Breast epithelium (tissue), 4 donors: Measurements from ENCODE around the gene GPR108. TPM values are rescaled to one million over a fixed set of nuclear protein-coding genes. Genes with fewer than 3 reads are reported as not detected.

Source experiments
- DNase-seq, 2 donors: peaks; one replicate each; pipeline ENCODE4 v3.0.0-alpha.2; 2019; ENCODE audit warnings: low spot score in 2 of 2
- H3K27ac ChIP-seq, 2 donors: fragments of 200-600 bp; sonication (generic) in 1 of 2; one replicate each; pipeline ENCODE4 v1.5.1; 2016 to 2019; ENCODE audit warnings: mild to moderate bottlenecking in 1 of 2
- H3K27me3 ChIP-seq, 2 donors: fragments of 200-600 bp; sonication (generic) in 1 of 2; one replicate each; pipeline versions ENCODE4 v1.5.1 to v1.6.0; 2017 to 2019; ENCODE audit warnings: control low read depth in 1 of 2, mild to moderate bottlenecking in 1 of 2
- H3K36me3 ChIP-seq: fragments of 200-600 bp; one replicate; pipeline ENCODE4 v1.5.1; 2019
- H3K4me1 ChIP-seq, 2 donors: fragments of 200-600 bp; sonication (generic); one replicate each; pipeline ENCODE4 v1.5.1; 2016 to 2019; ENCODE audit warnings: control low read depth in 1 of 2
- H3K4me3 ChIP-seq, 3 donors: fragments of 200-600 bp; sonication (generic); 1 replicate in 2 of 3; 2 replicates in 1 of 3; pipeline ENCODE4 v1.5.1; 2016 to 2019; ENCODE audit warnings: mild to moderate bottlenecking in 3 of 3, moderate library complexity in 2 of 3
- H3K9me3 ChIP-seq, 2 donors: fragments of 200-600 bp; sonication (generic) in 1 of 2; one replicate each; pipeline ENCODE4 v1.5.1; 2016 to 2019; ENCODE audit warnings: control low read depth in 1 of 2
- POLR2A ChIP-seq: fragments of 450-650 bp; IDR thresholded peaks from one replicate; pipeline ENCODE4 v1.6.1; 2016; ENCODE audit warnings: antibody characterized with exemption, mild to moderate bottlenecking, moderate library complexity
- POLR2AphosphoS5 ChIP-seq, 3 donors: sonication (generic); formaldehyde crosslinking; IDR thresholded peaks; one replicate each; pipeline ENCODE4 v1.6.1; 2017; ENCODE audit warnings: antibody characterized with exemption in 3 of 3
- intact Hi-C: fragments of 100-400 bp; cut with DNase I; formaldehyde crosslinking; loops from one replicate; pipeline ENCODE4 v1.15.1; 2023; ENCODE audit warnings: low total_unique reads
- total RNA-seq, 3 donors: library from RNA; depleted of rRNA; stranded (reverse); fragments of >200 nt; gene quantifications; one replicate each; pipeline ENCODE4 v1.1.0, GENCODE V29; 2016
- TF ChIP-seq, protein P1 (sequence below), 3 donors: fragments of 450-650 bp; IDR thresholded peaks; one replicate each; pipeline ENCODE4 v1.5.1; 2016 to 2017; ENCODE audit warnings: antibody characterized with exemption in 3 of 3, mild to moderate bottlenecking in 3 of 3, moderate library complexity in 3 of 3

The GPR108 gene
- total RNA-seq, 3 donors from 2014 or later, result 62.9 to 98.1 (median 78.0) TPM

GRCh38 chr19:6707658-6708018, 29.7 kb downstream of the GPR108 start:
- no peak for DNase-seq
- Histone ChIP-seq H3K27me3 (peaks cover 0 to 6% of the 10 kb centered on the region in 2 donors), H3K36me3 (no peaks in the 10 kb centered on the region), H3K27ac (no peak overlapping the region), H3K9me3 (no peaks in the 10 kb centered on the region), H3K4me3 (no peak overlapping the region), H3K4me1 (no peaks in the 10 kb centered on the region)
- intact Hi-C loops, result no loop called here
- TF ChIP-seq POLR2A, result no peak
- TF ChIP-seq, protein P1, sequence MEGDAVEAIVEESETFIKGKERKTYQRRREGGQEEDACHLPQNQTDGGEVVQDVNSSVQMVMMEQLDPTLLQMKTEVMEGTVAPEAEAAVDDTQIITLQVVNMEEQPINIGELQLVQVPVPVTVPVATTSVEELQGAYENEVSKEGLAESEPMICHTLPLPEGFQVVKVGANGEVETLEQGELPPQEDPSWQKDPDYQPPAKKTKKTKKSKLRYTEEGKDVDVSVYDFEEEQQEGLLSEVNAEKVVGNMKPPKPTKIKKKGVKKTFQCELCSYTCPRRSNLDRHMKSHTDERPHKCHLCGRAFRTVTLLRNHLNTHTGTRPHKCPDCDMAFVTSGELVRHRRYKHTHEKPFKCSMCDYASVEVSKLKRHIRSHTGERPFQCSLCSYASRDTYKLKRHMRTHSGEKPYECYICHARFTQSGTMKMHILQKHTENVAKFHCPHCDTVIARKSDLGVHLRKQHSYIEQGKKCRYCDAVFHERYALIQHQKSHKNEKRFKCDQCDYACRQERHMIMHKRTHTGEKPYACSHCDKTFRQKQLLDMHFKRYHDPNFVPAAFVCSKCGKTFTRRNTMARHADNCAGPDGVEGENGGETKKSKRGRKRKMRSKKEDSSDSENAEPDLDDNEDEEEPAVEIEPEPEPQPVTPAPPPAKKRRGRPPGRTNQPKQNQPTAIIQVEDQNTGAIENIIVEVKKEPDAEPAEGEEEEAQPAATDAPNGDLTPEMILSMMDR (IDR thresholded peaks at IDR 0.05), result no peak
- TF ChIP-seq POLR2AphosphoS5 (IDR thresholded peaks at IDR 0.05), result no peak

DNA sequence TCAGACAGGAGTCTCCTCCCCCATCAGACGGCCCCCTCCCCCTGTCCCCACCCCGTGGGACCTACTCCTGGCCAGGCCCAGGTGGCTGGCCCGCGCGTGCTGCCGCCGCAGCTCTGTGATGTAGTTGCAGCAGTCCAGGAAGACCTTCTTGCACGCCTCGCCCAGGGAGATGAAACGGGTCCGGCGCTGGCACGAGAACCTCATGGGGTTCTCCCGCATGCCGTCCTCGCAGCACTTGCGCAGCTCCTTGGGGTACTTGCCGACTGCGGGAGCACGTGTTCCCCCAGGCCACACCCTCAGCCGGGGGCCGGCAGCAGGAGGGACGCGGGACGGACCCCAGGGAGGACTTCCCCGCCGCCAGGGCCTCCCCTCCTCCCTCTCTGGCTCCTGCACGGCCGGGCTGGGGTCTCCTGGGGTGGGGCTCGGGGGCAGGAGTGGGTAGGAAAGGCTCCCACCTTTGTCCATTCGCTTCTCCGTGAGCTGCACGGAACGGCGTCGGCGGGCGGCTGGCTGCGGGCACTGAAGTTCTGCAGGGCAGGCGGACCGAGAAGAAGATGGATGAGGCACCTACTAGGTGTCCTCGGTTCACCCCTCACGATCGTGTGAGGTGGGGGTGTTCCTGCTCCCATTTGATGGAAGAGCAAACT, 30.2 kb downstream of the GPR108 start:
- H3K27me3 ChIP-seq, result peaks cover 0 to 6% of the 10 kb centered on the region in 2 donors
- no peaks in the 10 kb centered on the region for H3K9me3 ChIP-seq
- H3K4me1 ChIP-seq, result no peaks in the 10 kb centered on the region

GRCh38 chr19:6706633-6706958, 30.8 kb downstream of the GPR108 start:
- intact Hi-C loops, result no loop called here

More for the DNA sequence above, 30.2 kb downstream of the GPR108 start:
- no peaks in the 10 kb centered on the region for H3K36me3 ChIP-seq
- H3K27ac ChIP-seq, result no peak overlapping the region
- no peak overlapping the region for H3K4me3 ChIP-seq
- intact Hi-C loops, result no loop called here
- no peak for DNase-seq
- TF ChIP-seq, protein P1 (IDR thresholded peaks at IDR 0.05), result no peak
- TF ChIP-seq POLR2A, result no peak
- no peak for TF ChIP-seq POLR2AphosphoS5 (IDR thresholded peaks at IDR 0.05)

DNA sequence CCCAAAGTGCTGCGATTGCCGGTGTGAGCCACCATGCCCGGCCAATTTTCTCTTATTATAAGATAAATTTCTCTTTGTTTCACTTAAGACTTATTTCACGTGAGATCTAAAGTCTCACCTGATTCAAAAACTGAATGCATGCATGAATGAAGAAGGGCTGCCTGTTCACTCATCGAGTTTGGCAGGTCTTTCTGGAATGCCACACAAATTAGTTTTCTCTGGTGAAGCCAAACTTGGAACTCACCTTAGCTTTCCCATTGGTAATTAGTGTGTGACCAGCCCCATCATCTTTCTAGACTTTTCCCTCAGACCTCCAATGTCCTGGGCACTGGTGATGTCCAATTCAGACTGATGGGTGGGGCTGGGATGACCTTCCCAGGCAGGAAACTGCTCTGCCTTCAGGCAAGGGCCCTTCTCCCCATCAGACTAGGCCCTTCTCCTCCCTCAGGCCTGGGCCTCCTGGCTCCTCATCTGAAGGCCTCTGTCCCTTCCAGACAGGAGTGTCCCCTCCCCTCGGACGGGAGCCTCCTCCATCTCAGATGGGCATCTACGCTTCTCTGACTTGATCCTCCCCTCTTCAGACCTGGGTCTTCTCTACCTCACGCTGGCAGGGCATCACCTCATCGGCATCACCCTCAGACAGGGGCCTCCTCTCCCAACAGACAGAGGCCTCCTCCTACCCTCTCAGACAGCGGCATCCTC, 31.3 kb downstream of the GPR108 start:
- no peaks in the 10 kb centered on the region for H3K4me1 ChIP-seq
- no peaks in the 10 kb centered on the region for H3K36me3 ChIP-seq
- H3K4me3 ChIP-seq, result no peak overlapping the region
- no peaks in the 10 kb centered on the region for H3K9me3 ChIP-seq
- TF ChIP-seq, protein P1 (IDR thresholded peaks at IDR 0.05), result no peak
- no peak for TF ChIP-seq POLR2AphosphoS5 (IDR thresholded peaks at IDR 0.05)
- no peak for TF ChIP-seq POLR2A
- H3K27ac ChIP-seq, result no peak overlapping the region
- no peak for DNase-seq
- intact Hi-C loops, result no loop called here
- peaks cover 0 to 6% of the 10 kb centered on the region in 2 donors for H3K27me3 ChIP-seq

More at GRCh38 chr19:6706633-6706958, 30.8 kb downstream of the GPR108 start:
- TF ChIP-seq POLR2AphosphoS5 (IDR thresholded peaks at IDR 0.05), result no peak
- TF ChIP-seq, protein P1 (IDR thresholded peaks at IDR 0.05), result no peak
- no peak for TF ChIP-seq POLR2A
- Histone ChIP-seq H3K4me3 (no peak overlapping the region), H3K27ac (no peak overlapping the region), H3K9me3 (no peaks in the 10 kb centered on the region), H3K4me1 (no peaks in the 10 kb centered on the region), H3K36me3 (no peaks in the 10 kb centered on the region), H3K27me3 (peaks cover 0 to 6% of the 10 kb centered on the region in 2 donors)
- no peak for DNase-seq

- no peaks in the 10 kb centered on the region for H3K36me3 ChIP-seq
- H3K4me3 ChIP-seq, result no peak overlapping the region
- H3K27me3 ChIP-seq, result no peaks in the 10 kb centered on the region
- no peaks in the 10 kb centered on the region for H3K9me3 ChIP-seq
- H3K4me1 ChIP-seq, result no peaks in the 10 kb centered on the region
- no peak overlapping the region for H3K27ac ChIP-seq
- intact Hi-C loops, result no loop called here
- TF ChIP-seq, protein P1 (IDR thresholded peaks at IDR 0.05), result no peak
- TF ChIP-seq POLR2AphosphoS5 (IDR thresholded peaks at IDR 0.05) (no peak), POLR2A (no peak)
- no peak for DNase-seq
These were observed 36.6 kb downstream of the GPR108 start for GRCh38 chr19:6700586-6701316.
